TTC549 (cell line): ENCODE data around the gene IFNG.

Source experiments
- FAIRE-seq: peaks from 2 replicates; lab custom pipeline; 2012; peaks lifted over from hg19 to GRCh38; lab: Jason Lieb, UNC

IFNG gene

DNA sequence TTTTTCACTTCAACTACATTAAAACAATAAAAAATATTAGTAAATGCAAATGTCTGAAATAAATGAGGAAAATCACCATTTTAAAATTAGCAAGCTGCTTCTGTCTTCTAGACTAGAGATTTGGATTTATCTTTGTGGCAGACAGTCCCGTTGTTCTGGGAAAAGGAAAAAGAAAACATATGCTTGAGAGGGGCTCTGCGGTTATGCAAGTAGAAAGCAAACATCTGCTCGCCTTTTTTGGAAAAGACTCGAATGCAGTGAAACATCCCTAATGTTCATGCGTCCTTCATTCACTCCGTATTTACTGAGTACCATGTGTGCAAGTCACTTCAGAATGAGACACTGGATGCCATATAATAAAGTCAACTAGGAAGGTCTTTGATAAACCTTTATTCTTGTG lies 44.9 kb downstream of the IFNG start:
- no peak for FAIRE-seq

DNA sequence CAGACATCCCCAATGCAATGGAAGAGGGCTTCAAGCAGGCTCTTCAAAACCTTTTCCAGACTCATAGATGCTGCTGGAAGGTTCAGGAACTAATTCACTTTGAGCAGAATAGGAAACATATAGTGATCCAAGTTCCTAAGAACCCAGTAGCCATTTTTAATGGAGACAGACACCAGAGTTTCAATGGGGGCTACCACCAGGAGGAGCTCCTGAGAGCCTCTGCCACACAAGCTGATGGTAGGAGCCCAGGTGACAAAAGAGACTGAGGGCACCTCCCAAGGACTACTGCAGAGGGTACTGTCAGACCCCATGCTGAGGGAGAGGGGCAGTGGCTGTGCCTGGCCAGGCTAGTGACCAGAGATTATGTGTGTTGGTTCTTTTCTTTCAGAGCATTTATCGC lies 45.9 kb downstream of the IFNG start:
- FAIRE-seq = no peak

DNA sequence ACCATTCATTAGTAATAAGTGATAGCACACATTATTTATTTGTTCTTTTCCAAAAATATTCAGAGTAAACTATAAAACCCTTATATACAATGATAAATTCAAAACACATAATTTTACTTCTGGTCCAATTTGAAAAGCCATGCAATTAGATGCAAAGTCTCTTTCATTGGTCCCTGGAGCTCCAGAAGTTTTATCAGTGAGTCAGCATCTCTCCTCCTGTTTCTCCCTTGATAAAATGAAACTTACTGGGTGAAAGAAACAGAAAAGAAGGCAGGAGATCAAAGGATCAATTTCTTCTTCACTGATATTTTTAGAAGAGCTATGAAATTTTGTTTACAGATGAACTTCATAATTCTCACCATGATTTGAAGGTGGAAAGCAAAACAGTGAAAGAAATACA lies 47.5 kb downstream of the IFNG start:
- no peak for FAIRE-seq

DNA sequence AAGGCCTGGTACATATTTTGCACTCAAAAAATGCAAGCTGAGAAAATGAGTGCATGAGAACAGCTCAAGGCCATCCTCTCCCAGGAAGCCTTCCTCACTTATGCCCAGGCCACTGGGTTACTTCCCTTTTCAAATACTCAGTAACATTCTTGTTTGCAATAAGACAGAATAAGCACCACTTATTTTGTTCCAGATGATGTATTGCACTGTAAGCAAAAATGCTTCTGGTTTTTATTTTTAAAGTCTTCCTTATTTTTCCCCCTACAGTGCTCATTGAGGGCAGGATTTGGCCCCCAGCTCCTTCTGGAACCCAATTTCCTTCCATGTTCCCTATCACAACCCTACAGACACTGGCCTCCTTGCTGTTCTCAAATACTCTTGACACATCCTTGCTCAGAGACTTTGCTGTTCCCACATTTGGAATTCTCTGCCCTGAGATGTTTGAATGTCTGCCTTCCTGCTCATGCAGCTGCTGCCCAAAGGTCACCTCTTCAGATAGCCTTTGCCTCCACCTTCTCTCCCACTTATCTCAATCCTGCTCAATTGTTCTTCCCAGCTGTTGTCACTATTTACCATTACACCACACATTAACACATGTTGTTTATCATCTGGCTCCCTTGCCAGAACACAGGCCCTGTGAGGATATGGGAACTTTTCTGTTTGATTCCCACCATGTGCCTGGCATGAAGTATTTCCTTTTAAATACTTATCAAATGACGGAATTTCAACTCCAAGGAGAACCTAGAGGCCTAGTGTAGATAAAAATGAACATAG lies 49.9 kb downstream of the IFNG start:
- no peak for FAIRE-seq

DNA sequence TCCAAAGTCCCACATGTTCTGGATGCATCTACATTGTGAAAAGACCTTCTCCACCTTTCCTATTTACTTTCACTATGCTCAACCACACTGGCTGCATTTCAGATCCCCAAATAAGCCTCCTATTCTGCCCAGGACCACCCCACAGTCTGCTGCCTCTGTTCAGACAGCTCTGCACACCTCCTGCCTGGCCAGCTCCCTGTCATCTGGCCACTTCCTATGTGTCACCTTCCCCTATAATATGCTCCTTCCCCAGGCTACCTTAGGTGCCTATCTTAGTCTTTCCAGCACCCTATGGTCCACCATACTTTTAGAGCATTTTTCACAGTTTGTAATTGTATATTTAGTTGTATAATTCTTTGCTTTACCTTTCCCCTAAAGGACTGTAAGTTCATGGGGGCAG lies 50.5 kb downstream of the IFNG start:
- no peak for FAIRE-seq

DNA sequence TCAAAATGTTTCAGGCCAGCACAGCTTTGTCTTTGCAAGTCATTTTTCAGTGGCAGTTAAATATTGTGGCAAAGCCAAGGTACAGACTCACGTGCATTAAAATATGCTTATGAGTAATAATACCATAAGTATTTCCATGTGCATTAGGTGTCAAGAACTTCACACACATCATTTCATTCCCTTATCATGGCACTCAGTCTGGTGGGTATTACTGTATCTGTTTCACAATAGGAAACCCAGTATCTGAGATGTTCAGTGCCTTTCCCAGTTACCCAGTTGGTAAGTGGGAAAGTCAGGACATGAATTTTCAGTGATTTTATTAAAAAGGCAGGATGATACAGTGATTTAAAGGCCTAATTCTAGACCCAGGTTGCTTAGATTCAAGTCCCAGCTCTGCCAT lies 52.9 kb downstream of the IFNG start:
- FAIRE-seq = no peak

DNA sequence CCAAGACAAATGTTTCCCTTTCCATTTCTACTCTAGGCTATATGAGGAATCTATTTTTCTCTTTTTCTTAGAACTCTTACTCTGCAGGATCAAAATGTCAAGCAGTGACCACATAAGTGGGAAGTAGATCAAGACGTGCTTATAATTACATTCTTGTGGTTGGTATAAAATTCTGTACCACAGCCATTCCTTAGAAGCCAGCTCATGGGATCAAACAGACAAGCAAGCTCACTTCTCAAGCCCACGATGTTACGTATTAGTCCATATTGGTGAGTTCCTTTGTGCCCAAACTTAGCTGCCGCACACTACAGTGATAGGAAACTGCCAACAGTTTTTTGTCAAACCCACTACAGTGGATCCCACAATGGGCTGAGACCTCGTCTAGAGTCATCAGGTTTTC lies 53.4 kb downstream of the IFNG start:
- no peak for FAIRE-seq
